ENCODE measurements around the gene ADM2. TPM values are rescaled to one million over a fixed set of nuclear protein-coding genes. Genes with fewer than 3 reads are reported as not detected.

ADM2 gene
- total RNA-seq, 2 donors from 2014 or later, result 25.5 to 28.8 TPM

- peaks cover 4 to 23% of the 10 kb centered on the region in 2 donors for H3K36me3 Mint-ChIP-seq (ENCODE audit: insufficient read depth in 2 of 2)
- H3K27me3 Mint-ChIP-seq (ENCODE audit: low read depth), result no peaks in the 10 kb centered on the region
- H3K4me3 Mint-ChIP-seq, result no peak overlapping the region
- peak overlapping the region; percentile 98 for H3K27ac Mint-ChIP-seq
- H3K4me1 Mint-ChIP-seq (ENCODE audit: low read depth), result peaks cover 10% of the 10 kb centered on the region
- no peaks in the 10 kb centered on the region for H3K9me3 Mint-ChIP-seq
- ATAC-seq (replicated peaks in 1 of 2) (no peak), DNase-seq (no peak)
Measured at GRCh38 chr22:50452649-50453048, 28.7 kb upstream of the ADM2 start.

DNA sequence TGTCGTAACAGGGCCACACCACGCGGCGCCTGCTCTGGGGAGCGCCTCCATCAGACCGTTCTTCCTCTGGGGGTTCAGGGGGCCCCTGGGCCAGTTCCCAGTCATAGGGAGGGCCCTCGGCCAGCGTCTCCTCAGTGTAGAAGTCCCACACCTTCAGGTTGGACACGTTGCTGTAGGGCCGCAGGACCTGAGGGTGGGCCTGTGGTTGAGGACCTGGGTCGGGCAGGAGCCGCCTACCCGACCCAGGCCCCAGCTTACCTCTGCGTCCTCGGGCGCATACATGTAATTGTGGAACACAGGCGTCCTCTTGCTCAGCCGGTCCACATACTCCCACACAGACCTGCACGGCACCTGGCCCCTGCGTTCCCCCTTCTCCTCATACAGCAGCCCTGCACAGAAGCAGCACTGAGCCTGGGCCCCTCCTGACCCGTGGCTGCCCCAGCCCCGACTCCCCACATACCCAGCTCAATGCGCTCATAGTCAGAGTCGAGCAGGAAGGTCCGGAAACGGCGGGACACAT, 26.7 kb upstream of the ADM2 start:
- ATAC-seq (replicated peaks in 1 of 2) (no peak), DNase-seq (no peak)
- Mint-ChIP-seq H3K27ac (no peak overlapping the region), H3K9me3 (no peaks in the 10 kb centered on the region), H3K27me3 (ENCODE audit: low read depth) (no peaks in the 10 kb centered on the region), H3K4me3 (no peak overlapping the region), H3K4me1 (ENCODE audit: low read depth) (peaks cover 10% of the 10 kb centered on the region), H3K36me3 (ENCODE audit: insufficient read depth in 2 of 2) (peaks cover 1 to 17% of the 10 kb centered on the region in 2 donors)

DNA sequence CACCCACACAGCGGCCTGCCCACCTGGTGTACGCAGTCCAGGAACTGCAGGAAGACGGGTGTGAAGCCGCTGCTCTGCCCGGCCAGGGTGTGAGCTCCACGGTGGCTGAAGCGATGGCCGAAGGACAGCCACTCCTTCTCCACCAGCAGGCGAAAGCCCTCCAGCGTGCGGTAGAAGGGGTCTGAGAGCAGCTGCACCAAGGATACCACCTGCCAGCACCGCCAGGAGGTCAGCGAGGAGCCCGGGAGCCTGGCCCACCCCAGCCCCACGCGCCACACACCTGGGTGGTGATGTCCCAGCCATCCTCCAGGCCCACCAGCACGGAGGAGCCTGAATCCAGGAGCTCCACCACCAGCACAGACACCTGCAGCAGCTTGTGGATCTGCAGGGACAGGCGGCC, 26.1 kb upstream of the ADM2 start:
- H3K4me3 Mint-ChIP-seq, result no peak overlapping the region
- H3K27ac Mint-ChIP-seq, result no peak overlapping the region
- H3K36me3 Mint-ChIP-seq (ENCODE audit: insufficient read depth in 2 of 2), result peaks cover 1 to 14% of the 10 kb centered on the region in 2 donors
- ATAC-seq (replicated peaks in 1 of 2) (no peak), DNase-seq (no peak)
- peaks cover 10% of the 10 kb centered on the region for H3K4me1 Mint-ChIP-seq (ENCODE audit: low read depth)
- H3K9me3 Mint-ChIP-seq, result no peaks in the 10 kb centered on the region
- H3K27me3 Mint-ChIP-seq (ENCODE audit: low read depth), result no peaks in the 10 kb centered on the region

DNA sequence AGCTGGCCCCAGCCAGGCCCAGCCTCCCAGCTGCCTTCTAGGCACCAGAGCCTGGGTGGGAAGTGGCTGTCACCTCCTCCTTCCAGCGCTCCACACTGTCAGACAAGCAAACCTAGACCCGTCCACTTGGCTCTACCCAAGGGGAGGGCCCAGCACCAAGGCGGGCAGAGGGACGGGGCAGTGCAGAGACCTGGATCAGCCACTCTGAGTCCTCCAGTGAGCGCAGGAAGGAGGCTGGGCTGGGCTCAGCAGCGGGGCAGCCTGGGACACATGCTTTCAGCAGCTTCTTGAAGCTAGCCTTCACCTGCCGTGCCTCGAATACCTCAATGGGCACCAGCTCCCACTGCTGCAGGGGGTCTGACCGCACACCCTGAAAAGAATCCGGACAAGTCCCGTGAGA, 25.3 kb upstream of the ADM2 start:
- DNase-seq (no peak), ATAC-seq (replicated peaks in 1 of 2) (no peak)
- peaks cover 10% of the 10 kb centered on the region for H3K4me1 Mint-ChIP-seq (ENCODE audit: low read depth)
- H3K9me3 Mint-ChIP-seq, result no peaks in the 10 kb centered on the region
- no peak overlapping the region for H3K4me3 Mint-ChIP-seq
- H3K27ac Mint-ChIP-seq, result no peak overlapping the region
- H3K36me3 Mint-ChIP-seq (ENCODE audit: insufficient read depth in 2 of 2), result peaks cover 4 to 12% of the 10 kb centered on the region in 2 donors
- H3K27me3 Mint-ChIP-seq (ENCODE audit: low read depth), result no peaks in the 10 kb centered on the region

- Mint-ChIP-seq H3K27me3 (ENCODE audit: low read depth) (no peaks in the 10 kb centered on the region), H3K4me3 (no peak overlapping the region), H3K27ac (no peak overlapping the region), H3K9me3 (no peaks in the 10 kb centered on the region), H3K36me3 (ENCODE audit: insufficient read depth in 2 of 2) (peaks cover 5 to 10% of the 10 kb centered on the region in 2 donors), H3K4me1 (ENCODE audit: low read depth) (peaks cover 10% of the 10 kb centered on the region)
- peak in 1 of 2 donors; percentile 30 for ATAC-seq (replicated peaks in 1 of 2)
- DNase-seq, result peak in 1 of 2 donors; percentile 28
Measured at GRCh38 chr22:50456466-50457234, 24.7 kb upstream of the ADM2 start.

DNA sequence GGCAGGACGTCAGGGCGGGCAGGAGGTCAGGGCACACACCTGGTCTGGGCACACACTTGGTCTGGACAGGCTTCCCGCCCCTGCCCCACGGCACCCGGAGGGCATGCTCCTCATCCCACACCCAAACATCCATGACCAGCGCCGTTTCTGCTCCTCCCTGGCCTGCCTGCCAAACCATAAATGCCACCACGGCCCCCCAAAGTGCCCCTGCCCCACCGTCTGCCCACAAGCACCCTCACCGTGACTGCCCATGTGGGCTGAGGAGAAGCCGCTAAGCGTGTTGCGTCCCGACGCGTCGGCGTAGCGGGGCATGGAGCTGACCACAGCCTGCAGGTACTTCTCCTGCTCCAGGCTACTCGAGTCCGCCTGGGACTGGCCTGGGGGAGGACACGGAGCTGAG, 22.3 kb upstream of the ADM2 start:
- no peak for ATAC-seq (replicated peaks in 1 of 2)
- Mint-ChIP-seq H3K27me3 (ENCODE audit: low read depth) (no peaks in the 10 kb centered on the region), H3K4me1 (ENCODE audit: low read depth) (no peaks in the 10 kb centered on the region), H3K9me3 (no peaks in the 10 kb centered on the region), H3K4me3 (no peak overlapping the region), H3K36me3 (ENCODE audit: insufficient read depth in 2 of 2) (peaks cover 5 to 13% of the 10 kb centered on the region in 2 donors), H3K27ac (no peak overlapping the region)
- no peak for DNase-seq

- H3K36me3 Mint-ChIP-seq (ENCODE audit: insufficient read depth in 2 of 2), result peaks cover 5 to 11% of the 10 kb centered on the region in 2 donors
- ATAC-seq (replicated peaks in 1 of 2), result no peak
- no peaks in the 10 kb centered on the region for H3K9me3 Mint-ChIP-seq
- H3K4me1 Mint-ChIP-seq (ENCODE audit: low read depth), result no peaks in the 10 kb centered on the region
- DNase-seq, result no peak
- no peaks in the 10 kb centered on the region for H3K27me3 Mint-ChIP-seq (ENCODE audit: low read depth)
- no peak overlapping the region for H3K4me3 Mint-ChIP-seq
- no peak overlapping the region for H3K27ac Mint-ChIP-seq
Measured at GRCh38 chr22:50459496-50460140, 21.7 kb upstream of the ADM2 start.

DNA sequence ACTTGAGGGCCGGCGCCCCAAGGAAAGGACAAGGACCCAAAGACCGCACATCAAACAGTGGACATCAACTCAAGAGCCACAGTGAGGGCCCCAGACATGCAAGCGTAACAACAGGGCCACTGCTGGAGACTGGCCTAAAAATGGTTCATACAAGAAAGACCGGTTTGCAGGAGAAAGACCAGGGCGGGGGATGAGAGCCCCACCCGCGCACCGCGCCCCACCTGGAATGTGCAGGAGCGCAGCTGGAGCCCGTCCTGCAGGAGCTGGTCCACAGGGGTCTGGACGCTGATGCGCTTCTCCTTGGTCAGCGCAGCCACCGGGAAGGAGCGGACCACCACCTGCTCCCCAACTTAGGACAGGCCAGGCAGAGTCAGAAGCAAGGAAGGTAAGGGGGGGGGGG, 20.4 kb upstream of the ADM2 start:
- Mint-ChIP-seq H3K27ac (no peak overlapping the region), H3K4me3 (no peak overlapping the region), H3K36me3 (ENCODE audit: insufficient read depth in 2 of 2) (peaks cover 5 to 11% of the 10 kb centered on the region in 2 donors)

GRCh38 chr22:50461536-50461935, 19.8 kb upstream of the ADM2 start:
- Mint-ChIP-seq H3K36me3 (ENCODE audit: insufficient read depth in 2 of 2) (peaks cover 5 to 12% of the 10 kb centered on the region in 2 donors), H3K4me3 (no peak overlapping the region), H3K4me1 (ENCODE audit: low read depth) (no peaks in the 10 kb centered on the region), H3K27ac (no peak overlapping the region), H3K27me3 (ENCODE audit: low read depth) (no peaks in the 10 kb centered on the region), H3K9me3 (no peaks in the 10 kb centered on the region)
- DNase-seq (no peak), ATAC-seq (replicated peaks in 1 of 2) (no peak)

More for the DNA sequence above, 20.4 kb upstream of the ADM2 start:
- no peak for ATAC-seq (replicated peaks in 1 of 2)
- H3K27me3 Mint-ChIP-seq (ENCODE audit: low read depth), result no peaks in the 10 kb centered on the region
- H3K9me3 Mint-ChIP-seq, result no peaks in the 10 kb centered on the region
- H3K4me1 Mint-ChIP-seq (ENCODE audit: low read depth), result no peaks in the 10 kb centered on the region
- DNase-seq, result no peak

DNA sequence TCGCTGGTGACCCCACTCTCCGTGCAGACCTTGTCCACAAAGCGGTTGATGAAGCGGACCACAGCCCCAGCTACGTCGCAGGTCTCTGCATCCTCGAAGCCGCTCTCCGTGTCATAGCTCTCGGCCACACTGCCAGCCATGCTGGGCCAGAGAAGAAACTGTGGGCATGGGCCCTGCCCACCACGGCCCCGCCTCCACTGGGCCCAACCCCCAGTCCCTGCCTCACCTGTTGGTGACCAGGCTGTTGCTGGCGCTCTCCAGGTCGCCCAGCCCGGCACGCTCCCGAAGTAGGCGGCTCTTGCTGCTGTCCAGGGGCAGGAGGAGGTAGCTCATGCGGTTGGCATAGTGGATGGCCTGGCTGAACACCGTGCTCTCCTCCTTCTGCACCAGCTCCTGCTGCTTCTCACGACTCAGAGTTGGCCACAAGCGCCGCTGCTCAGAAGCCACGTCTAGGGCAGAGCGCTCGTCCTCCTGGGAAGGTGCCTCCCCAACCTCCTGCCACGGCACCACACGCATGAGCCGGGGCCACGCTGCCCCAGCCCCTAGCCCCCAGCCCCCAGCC, 19.3 kb upstream of the ADM2 start:
- Mint-ChIP-seq H3K4me3 (no peak overlapping the region), H3K9me3 (no peaks in the 10 kb centered on the region), H3K27ac (no peak overlapping the region), H3K36me3 (ENCODE audit: insufficient read depth in 2 of 2) (peaks cover 8 to 15% of the 10 kb centered on the region in 2 donors), H3K27me3 (ENCODE audit: low read depth) (no peaks in the 10 kb centered on the region), H3K4me1 (ENCODE audit: low read depth) (peaks cover 5% of the 10 kb centered on the region)
- DNase-seq (no peak), ATAC-seq (replicated peaks in 1 of 2) (no peak)

GRCh38 chr22:50463188-50463900, 18.0 kb upstream of the ADM2 start:
- no peaks in the 10 kb centered on the region for H3K9me3 Mint-ChIP-seq
- no peak overlapping the region for H3K27ac Mint-ChIP-seq
- H3K4me3 Mint-ChIP-seq, result no peak overlapping the region
- H3K36me3 Mint-ChIP-seq (ENCODE audit: insufficient read depth in 2 of 2), result peaks cover 8 to 15% of the 10 kb centered on the region in 2 donors
- ATAC-seq (replicated peaks in 1 of 2) (no peak), DNase-seq (no peak)
- no peaks in the 10 kb centered on the region for H3K27me3 Mint-ChIP-seq (ENCODE audit: low read depth)
- H3K4me1 Mint-ChIP-seq (ENCODE audit: low read depth), result peaks cover 6% of the 10 kb centered on the region

- no peak overlapping the region for H3K4me3 Mint-ChIP-seq
- no peak overlapping the region for H3K27ac Mint-ChIP-seq
- H3K4me1 Mint-ChIP-seq (ENCODE audit: low read depth), result peaks cover 17% of the 10 kb centered on the region
- H3K36me3 Mint-ChIP-seq (ENCODE audit: insufficient read depth in 2 of 2), result peaks cover 8 to 15% of the 10 kb centered on the region in 2 donors
- DNase-seq (no peak), ATAC-seq (replicated peaks in 1 of 2) (no peak)
- H3K9me3 Mint-ChIP-seq, result no peaks in the 10 kb centered on the region
- H3K27me3 Mint-ChIP-seq (ENCODE audit: low read depth), result no peaks in the 10 kb centered on the region
Measured at GRCh38 chr22:50464451-50464850, 16.9 kb upstream of the ADM2 start.
